Right lobe of liver (tissue), 6 donors: ENCODE data around the gene ASTL. TPM values are rescaled to one million over a fixed set of nuclear protein-coding genes. Genes with fewer than 3 reads are reported as not detected.

ENCODE experiments used
- ATAC-seq, 4 donors: fragments of 200-7000 bp; cut with Tn5 transposase; one replicate each; pipeline ENCODE4 v1.9.1; 2020; ENCODE audit warnings: mild to moderate bottlenecking in 4 of 4, moderate library complexity in 4 of 4
- DNase-seq, 3 donors: peaks; one replicate each; pipeline ENCODE4 v3.0.0-alpha.2; 2020
- H3K27ac ChIP-seq, 3 donors: fragments of 200-600 bp; one replicate each; pipeline ENCODE4 v1.8.0; 2022
- H3K27me3 ChIP-seq, 2 donors: fragments of 200-600 bp; one replicate each; pipeline ENCODE4 v1.8.0; 2022
- H3K36me3 ChIP-seq, 4 donors: fragments of 200-600 bp; sonication (generic) in 1 of 4; one replicate each; pipeline versions ENCODE4 v1.5.1 to v1.8.0; 2017 to 2022; ENCODE audit warnings: control low read depth in 1 of 4
- H3K4me1 ChIP-seq, 4 donors: fragments of 200-600 bp; sonication (generic) in 1 of 4; one replicate each; pipeline versions ENCODE4 v1.5.1 to v1.8.0; 2017 to 2022; ENCODE audit warnings: control low read depth in 1 of 4
- H3K4me3 ChIP-seq, 3 donors: fragments of 200-600 bp; one replicate each; pipeline ENCODE4 v1.8.0; 2022
- H3K9me3 ChIP-seq, 4 donors: fragments of 200-600 bp; sonication (generic) in 1 of 4; one replicate each; pipeline versions ENCODE4 v1.5.1 to v1.8.0; 2017 to 2022; ENCODE audit warnings: control low read depth in 1 of 4
- POLR2A ChIP-seq: fragments of 450-650 bp; IDR thresholded peaks from one replicate; pipeline ENCODE4 v1.6.1; 2017; ENCODE audit warnings: antibody characterized with exemption, mild to moderate bottlenecking
- WGBS: methylation state at CpG from one replicate; pipeline ENCODE4 v1.1.6; 2018; ENCODE audit warnings: low coverage, low lambda C conversion rate; ENCODE audit not compliant: insufficient coverage; ENCODE audit errors: missing lambda C conversion rate; 5-methylcytosine and 5-hydroxymethylcytosine counted together
- intact Hi-C, 2 donors: fragments of 100-400 bp; cut with DNase I; formaldehyde crosslinking; loops; one replicate each; pipeline versions ENCODE4 v1.11.2 to v1.14.1; 2022
- total RNA-seq, 6 experiments: library from RNA; depleted of rRNA in 2 of 6; stranded (reverse); fragments of >200 nt in 2 of 6; fragmentation: NEBNext Ultra II Directional in 3 of 6; extraction: Animal tissue kit (Norgen Biotek cat#: 25700) in 3 of 6; gene quantifications; one replicate each; pipeline versions ENCODE4 v1.1.0 to v1.2.4, GENCODE V29; 2016 to 2023
- TF ChIP-seq, protein P1 (sequence below), 4 donors: fragments of 200-600 bp in 3 of 4; fragments of 450-650 bp in 1 of 4; IDR thresholded peaks; one replicate each; pipeline versions ENCODE4 v1.5.1 to v1.8.0; 2016 to 2022; ENCODE audit warnings: antibody characterized with exemption in 4 of 4, mild to moderate bottlenecking in 2 of 4
- donor health status: DM: no; HTN: yes; CAD: no.
- donor health status: DM: no; HTN: no; CAD: no.
- donor health status: DM: no; HTN: no; CAD: no.
- donor health status: DM: no; HTN: yes; CAD: no.
- donor health status: DM: no; HTN: yes; CAD: no.

The ASTL gene
- total RNA-seq, 6 experiments from 2014 or later: not detected

- Histone ChIP-seq H3K27me3 (no peaks in the 10 kb centered on the region), H3K27ac (no peak overlapping the region), H3K4me1 (no peaks in the 10 kb centered on the region), H3K4me3 (no peak overlapping the region), H3K9me3 (no peaks in the 10 kb centered on the region), H3K36me3 (no peaks in the 10 kb centered on the region)
- TF ChIP-seq, protein P1, sequence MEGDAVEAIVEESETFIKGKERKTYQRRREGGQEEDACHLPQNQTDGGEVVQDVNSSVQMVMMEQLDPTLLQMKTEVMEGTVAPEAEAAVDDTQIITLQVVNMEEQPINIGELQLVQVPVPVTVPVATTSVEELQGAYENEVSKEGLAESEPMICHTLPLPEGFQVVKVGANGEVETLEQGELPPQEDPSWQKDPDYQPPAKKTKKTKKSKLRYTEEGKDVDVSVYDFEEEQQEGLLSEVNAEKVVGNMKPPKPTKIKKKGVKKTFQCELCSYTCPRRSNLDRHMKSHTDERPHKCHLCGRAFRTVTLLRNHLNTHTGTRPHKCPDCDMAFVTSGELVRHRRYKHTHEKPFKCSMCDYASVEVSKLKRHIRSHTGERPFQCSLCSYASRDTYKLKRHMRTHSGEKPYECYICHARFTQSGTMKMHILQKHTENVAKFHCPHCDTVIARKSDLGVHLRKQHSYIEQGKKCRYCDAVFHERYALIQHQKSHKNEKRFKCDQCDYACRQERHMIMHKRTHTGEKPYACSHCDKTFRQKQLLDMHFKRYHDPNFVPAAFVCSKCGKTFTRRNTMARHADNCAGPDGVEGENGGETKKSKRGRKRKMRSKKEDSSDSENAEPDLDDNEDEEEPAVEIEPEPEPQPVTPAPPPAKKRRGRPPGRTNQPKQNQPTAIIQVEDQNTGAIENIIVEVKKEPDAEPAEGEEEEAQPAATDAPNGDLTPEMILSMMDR (IDR thresholded peaks at IDR 0.05): no peak
- TF ChIP-seq POLR2A: no peak
- WGBS: no CpG with 5 or more reads among the region's 11 CpGs
- ATAC-seq: no peak
- no peak for DNase-seq
- intact Hi-C loops: no loop called here
Measured at GRCh38 chr2:96134421-96134820, 3.9 kb downstream of the ASTL start.

GRCh38 chr2:96131813-96132745, 6.2 kb downstream of the ASTL start:
- no peaks in the 10 kb centered on the region for H3K4me1 ChIP-seq
- no peaks in the 10 kb centered on the region for H3K9me3 ChIP-seq
- 70% methylated on average over 2 of the region's 26 CpGs for WGBS
- no peaks in the 10 kb centered on the region for H3K36me3 ChIP-seq
- H3K27ac ChIP-seq: no peak overlapping the region
- H3K27me3 ChIP-seq: no peaks in the 10 kb centered on the region
- H3K4me3 ChIP-seq: no peak overlapping the region
- DNase-seq: no peak
- TF ChIP-seq, protein P1 (IDR thresholded peaks at IDR 0.05): no peak
- TF ChIP-seq POLR2A: no peak
- ATAC-seq: no peak
- intact Hi-C loops: no loop called here

- Histone ChIP-seq H3K27me3 (no peaks in the 10 kb centered on the region), H3K4me3 (no peak overlapping the region), H3K27ac (no peak overlapping the region), H3K4me1 (no peaks in the 10 kb centered on the region), H3K36me3 (no peaks in the 10 kb centered on the region), H3K9me3 (no peaks in the 10 kb centered on the region)
- no peak for TF ChIP-seq POLR2A
- TF ChIP-seq, protein P1 (IDR thresholded peaks at IDR 0.05): no peak
- ATAC-seq (no peak), DNase-seq (no peak)
- 79% methylated on average over 10 of the region's 10 CpGs for WGBS
- intact Hi-C loops: no loop called here
Measured at GRCh38 chr2:96131152-96131812, 7.0 kb downstream of the ASTL start.

- Histone ChIP-seq H3K27ac (no peak overlapping the region), H3K9me3 (no peaks in the 10 kb centered on the region), H3K36me3 (no peaks in the 10 kb centered on the region), H3K4me3 (no peak overlapping the region), H3K4me1 (no peaks in the 10 kb centered on the region), H3K27me3 (no peaks in the 10 kb centered on the region)
- intact Hi-C loops: no loop called here
- WGBS: 93% methylated on average over 3 of the region's 4 CpGs
- DNase-seq (no peak), ATAC-seq (no peak)
- TF ChIP-seq POLR2A: no peak
- TF ChIP-seq, protein P1 (IDR thresholded peaks at IDR 0.05): no peak
Measured at GRCh38 chr2:96130483-96130882, 7.8 kb downstream of the ASTL start.
